H1 (cell line): ENCODE measurements around the gene TEK. TPM values are rescaled to one million over a fixed set of nuclear protein-coding genes. Genes with fewer than 3 reads are reported as not detected.

Source experiments
- CTCF ChIA-PET: fragments of 300-600 bp; sonication (Branson Sonifier 250); formaldehyde crosslinking; loops from one replicate; lab custom pipeline; 2021; ENCODE audit not compliant: partially characterized antibody; lab: Charles Lee
- POLR2A ChIA-PET: fragments of 300-600 bp; sonication (Branson Sonifier 250); formaldehyde crosslinking; loops from one replicate; lab custom pipeline; 2021; ENCODE audit warnings: inconsistent platforms; ENCODE audit not compliant: partially characterized antibody; lab: Charles Lee
- DNase-seq, 2 experiments: peaks; one replicate each; pipeline versions ENCODE4 v3.0.0 to v3.0.0-alpha.2; 2010 to 2022; ENCODE audit warnings: low spot score in 2 of 2, low read depth in 1 of 2, mixed read lengths in 1 of 2
- FAIRE-seq: peaks from 2 replicates; lab custom pipeline; 2011; peaks lifted over from hg19 to GRCh38; lab: Jason Lieb, UNC
- H2AFZ ChIP-seq: 2 replicates; pipeline ENCODE4 v1.8.1; 2012; ENCODE audit warnings: low read length, inconsistent platforms
- H2AK5ac ChIP-seq: 2 replicates; pipeline ENCODE4 v1.6.1; 2013; ENCODE audit warnings: low read depth, low read length
- H2BK120ac ChIP-seq: replicated peaks from 2 replicates; pipeline ENCODE3; 2013; ENCODE audit warnings: low read depth, low read length, inconsistent platforms
- H2BK12ac ChIP-seq: 2 replicates; pipeline ENCODE4 v1.6.1; 2013; ENCODE audit warnings: low read depth, low read length
- H2BK15ac ChIP-seq: 2 replicates; pipeline ENCODE4 v1.6.1; 2013; ENCODE audit warnings: low read length
- H2BK20ac ChIP-seq: 2 replicates; pipeline ENCODE4 v1.6.1; 2013; ENCODE audit warnings: low read length
- H2BK5ac ChIP-seq: 2 replicates; pipeline ENCODE4 v1.6.1; 2013; ENCODE audit warnings: low read depth, low read length
- H3K14ac ChIP-seq: 2 replicates; pipeline ENCODE4 v1.6.1; 2013; ENCODE audit warnings: inconsistent platforms; ENCODE audit not compliant: insufficient read length
- H3K18ac ChIP-seq: 2 replicates; pipeline ENCODE4 v1.6.1; 2013; ENCODE audit warnings: low read length; ENCODE audit errors: extremely low read depth
- H3K23ac ChIP-seq: 2 replicates; pipeline ENCODE4 v1.6.1; 2013; ENCODE audit warnings: inconsistent platforms; ENCODE audit not compliant: insufficient read length
- H3K23me2 ChIP-seq: 2 replicates; pipeline ENCODE4 v1.6.1; 2013; ENCODE audit warnings: low read depth, low read length
- H3K27ac ChIP-seq: 2 replicates; pipeline ENCODE4 v1.6.1; 2011; ENCODE audit warnings: low read depth, low read length, inconsistent platforms
- H3K27me3 ChIP-seq, 4 experiments: replicated peaks in 1 of 4; 1 replicate in 1 of 4; 2 replicates in 3 of 4; pipeline versions ENCODE4 v1.6.1 to v1.8.1; 2011 to 2013; ENCODE audit warnings: low read length in 3 of 4, mild to moderate bottlenecking in 3 of 4, inconsistent platforms in 2 of 4, mixed read lengths in 2 of 4, moderate library complexity in 1 of 4; ENCODE audit not compliant: control insufficient read depth in 3 of 4, insufficient read depth in 3 of 4; ENCODE audit errors: extremely low read depth in 1 of 4
- H3K36me3 ChIP-seq, 4 experiments: 2 replicates each; pipeline versions ENCODE4 v1.6.1 to v1.8.1; 2011 to 2013; ENCODE audit warnings: mild to moderate bottlenecking in 4 of 4, low read length in 3 of 4, moderate library complexity in 2 of 4, control low read depth in 1 of 4, inconsistent platforms in 1 of 4; ENCODE audit not compliant: insufficient read depth in 4 of 4, control insufficient read depth in 2 of 4
- H3K4ac ChIP-seq: replicated peaks from 2 replicates; pipeline ENCODE3; 2013; ENCODE audit warnings: low read length, low read depth, mixed read lengths, inconsistent platforms; ENCODE audit not compliant: insufficient read length
- H3K4me1 ChIP-seq, 4 experiments: replicated peaks in 1 of 4; 1 replicate in 1 of 4; 2 replicates in 3 of 4; pipeline versions ENCODE4 v1.6.1 to v1.8.1; 2011 to 2013; ENCODE audit warnings: low read length in 3 of 4, inconsistent platforms in 2 of 4, mixed read lengths in 1 of 4; ENCODE audit not compliant: insufficient read depth in 4 of 4, control insufficient read depth in 3 of 4
- H3K4me2 ChIP-seq, 2 experiments: 2 replicates each; pipeline versions ENCODE4 v1.6.1 to v1.8.1; 2011 to 2013; ENCODE audit warnings: low read depth in 2 of 2, low read length in 2 of 2, control low read depth in 1 of 2, inconsistent platforms in 1 of 2, mild to moderate bottlenecking in 1 of 2; ENCODE audit not compliant: insufficient read depth in 1 of 2
- H3K4me3 ChIP-seq, 4 experiments: fragments of 200-600, 300-600 bp in 1 of 4; sonication (generic), shearing (Covaris generic), sonication (Bioruptor Twin) in 1 of 4; 2 replicates each; pipeline versions ENCODE4 v1.5.1 to v1.8.1; 2011 to 2016; ENCODE audit warnings: low read length in 4 of 4, low read depth in 3 of 4, control low read depth in 2 of 4, inconsistent platforms in 2 of 4, mild to moderate bottlenecking in 2 of 4, mixed read lengths in 1 of 4, moderate library complexity in 1 of 4; ENCODE audit not compliant: insufficient read depth in 2 of 4; ENCODE audit errors: extremely low read depth in 1 of 4
- H3K56ac ChIP-seq: replicated peaks from 2 replicates; pipeline ENCODE3; 2013; ENCODE audit warnings: low read depth, mild to moderate bottlenecking, mixed read lengths, low read length, inconsistent platforms; ENCODE audit not compliant: insufficient read length
- H3K79me1 ChIP-seq: 2 replicates; pipeline ENCODE4 v1.6.1; 2013; ENCODE audit warnings: low read depth, low read length, control low read depth
- H3K79me2 ChIP-seq, 2 experiments: 2 replicates each; pipeline versions ENCODE4 v1.6.1 to v1.8.1; 2012 to 2013; ENCODE audit warnings: low read length in 2 of 2, mild to moderate bottlenecking in 2 of 2, inconsistent platforms in 1 of 2; ENCODE audit not compliant: insufficient read depth in 2 of 2, control insufficient read depth in 1 of 2
- H3K9ac ChIP-seq, 4 experiments: replicated peaks in 1 of 4; 1 replicate in 1 of 4; 2 replicates in 3 of 4; pipeline versions ENCODE4 v1.6.1 to v1.8.1; 2011 to 2013; ENCODE audit warnings: low read depth in 3 of 4, low read length in 3 of 4, control low read depth in 2 of 4, mild to moderate bottlenecking in 2 of 4, moderate library complexity in 2 of 4, inconsistent platforms in 1 of 4; ENCODE audit errors: extremely low read depth in 1 of 4
- H3K9me3 ChIP-seq, 2 experiments: 2 replicates each; pipeline versions ENCODE4 v1.6.1 to v1.8.1; 2012 to 2013; ENCODE audit warnings: mild to moderate bottlenecking in 2 of 2, moderate library complexity in 2 of 2, control low read depth in 1 of 2, inconsistent platforms in 1 of 2, low read depth in 1 of 2, low read length in 1 of 2, mixed read lengths in 1 of 2; ENCODE audit not compliant: insufficient read depth in 2 of 2
- H4K20me1 ChIP-seq, 2 experiments: replicated peaks in 1 of 2; 2 replicates each; pipeline versions ENCODE3 to v1.8.1; 2011 to 2013; ENCODE audit warnings: inconsistent platforms in 2 of 2, low read length in 2 of 2, mild to moderate bottlenecking in 1 of 2; ENCODE audit not compliant: insufficient read depth in 2 of 2, control insufficient read depth in 1 of 2
- H4K5ac ChIP-seq: 2 replicates; pipeline ENCODE4 v1.6.1; 2013; ENCODE audit warnings: low read length, low read depth, mixed read lengths, inconsistent platforms; ENCODE audit not compliant: insufficient read length
- H4K8ac ChIP-seq: 2 replicates; pipeline ENCODE4 v1.8.0; 2013; ENCODE audit warnings: mild to moderate bottlenecking, moderate library complexity, low read length, inconsistent platforms; ENCODE audit not compliant: insufficient read depth; ENCODE audit errors: extremely low read depth
- H4K91ac ChIP-seq: replicated peaks from 2 replicates; pipeline ENCODE3; 2013; ENCODE audit warnings: low read length, mixed read lengths, inconsistent platforms; ENCODE audit not compliant: insufficient read length
- BACH1 ChIP-seq: IDR thresholded peaks from 2 replicates; pipeline ENCODE4 v1.6.1; 2012; ENCODE audit warnings: low read length, improper control_type of control experiment
- CEBPB ChIP-seq: IDR thresholded peaks from 2 replicates; pipeline ENCODE4 v1.6.1; 2012; ENCODE audit warnings: low read depth, low read length
- RAD21 ChIP-seq, 2 experiments: IDR thresholded peaks in 1 of 2; conservative IDR thresholded peaks in 1 of 2; 2 replicates each; pipeline ENCODE4 v1.6.1; 2011; ENCODE audit warnings: low read depth in 2 of 2, low read length in 2 of 2, improper control_type of control experiment in 1 of 2, inconsistent platforms in 1 of 2, mild to moderate bottlenecking in 1 of 2, moderate library complexity in 1 of 2
- SIRT6 ChIP-seq: IDR thresholded peaks from one replicate; pipeline ENCODE4 v1.7.1; 2012; ENCODE audit warnings: low read length, inconsistent platforms
- SUZ12 ChIP-seq: fragments of 200-600 bp; sonication (generic); IDR thresholded peaks from 2 replicates; pipeline ENCODE4 v1.6.1; 2012; ENCODE audit warnings: mild to moderate bottlenecking, inconsistent platforms, low read length, moderate library complexity, mixed read lengths
- WGBS, 2 experiments: shearing (Covaris generic) in 1 of 2; methylation state at CpG; one replicate each; pipeline versions ENCODE4 v1.1.6 to v1.1.7; 2013 to 2015; ENCODE audit warnings: low lambda C conversion rate in 2 of 2, mixed read lengths in 2 of 2, inconsistent platforms in 1 of 2, low coverage in 1 of 2, missing lambda C conversion rate in 1 of 2; ENCODE audit not compliant: insufficient replicate concordance in 2 of 2, insufficient coverage in 1 of 2, insufficient read length in 1 of 2; ENCODE audit errors: extremely low coverage in 1 of 2, missing lambda C conversion rate in 1 of 2; 5-methylcytosine and 5-hydroxymethylcytosine counted together
- polyA plus RNA-seq, 7 experiments: library from polyadenylated mRNA; depleted of rRNA in 3 of 7; stranded (reverse) in 5 of 7; unstranded in 2 of 7; fragments of >200 nt in 5 of 7; fragments of 200-250 nt in 2 of 7; gene quantifications; 1 replicate in 5 of 7; 2 replicates in 1 of 7; 4 replicates in 1 of 7; pipeline versions ENCODE4 v1.2.1 to v1.2.3, GENCODE V29; 2011 to 2013; ENCODE audit warnings: missing spikeins in 2 of 7, mixed read lengths in 2 of 7
- total RNA-seq: library from RNA; stranded (reverse); fragmentation: NEBNext Ultra II Directional; extraction: Animal tissue kit (Norgen Biotek cat#: 25700); gene quantifications from 2 replicates; pipeline ENCODE4 v1.2.1, GENCODE V29; 2021
- TF ChIP-seq, protein P1 (sequence below), 3 experiments: IDR thresholded peaks; 1 replicate in 2 of 3; 2 replicates in 1 of 3; pipeline versions ENCODE4 v1.5.1 to v1.6.1; 2011; ENCODE audit warnings: low read length in 3 of 3, mild to moderate bottlenecking in 3 of 3, inconsistent platforms in 2 of 3, low read depth in 1 of 3, moderate library complexity in 1 of 3; ENCODE audit not compliant: insufficient read depth in 1 of 3; ENCODE audit errors: control extremely low read depth in 1 of 3

Gene TEK
- total and polyA plus RNA-seq, 2 of the 8 experiments (the other 6 are each of a cell fraction or from before 2014, with no cell fraction given): 11.0 to 35.8 TPM

DNA sequence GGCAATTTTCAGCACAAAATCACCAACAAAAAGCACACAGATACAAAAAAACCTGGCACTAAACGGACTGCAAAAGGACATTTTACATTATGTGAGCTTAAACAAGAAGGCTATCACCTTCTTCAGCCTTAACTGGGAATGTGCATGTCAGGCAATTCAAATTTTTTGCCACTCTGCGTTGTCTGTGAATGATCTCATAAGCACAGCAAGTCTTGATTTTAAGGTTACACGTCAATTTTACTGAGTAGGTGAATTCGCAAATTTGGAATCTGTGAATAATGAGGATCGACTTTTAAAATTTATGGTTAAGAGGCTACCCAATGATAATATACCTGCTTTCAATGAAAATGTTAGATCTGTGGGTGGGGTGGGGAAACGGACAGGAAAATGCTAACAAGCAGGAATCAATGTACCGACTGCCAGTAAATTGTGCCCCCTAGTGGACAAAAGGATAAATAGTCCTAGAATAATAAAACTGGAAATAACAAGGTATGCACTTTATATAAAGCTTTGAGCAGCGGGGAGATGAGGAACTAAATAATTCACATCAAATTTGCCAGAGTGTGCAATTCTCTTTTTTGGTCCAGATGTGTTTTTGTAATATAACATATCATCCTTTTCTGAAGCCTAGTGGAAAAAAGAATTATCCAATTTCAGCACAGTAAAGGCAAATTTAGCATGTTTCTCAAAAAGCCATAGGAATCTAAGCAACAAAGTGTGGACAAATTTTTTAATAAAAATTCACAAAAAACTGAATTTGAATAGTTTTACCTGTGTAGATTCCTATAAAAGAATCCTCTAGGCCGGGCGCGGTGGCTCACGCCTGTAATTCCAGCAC, 167.4 kb downstream of the TEK start:
- Histone ChIP-seq H3K4ac (no peak overlapping the region), H2BK5ac (no peak overlapping the region), H3K23ac (no peak overlapping the region), H2BK20ac (no peak overlapping the region), H3K18ac (no peak overlapping the region), H2AK5ac (no peak overlapping the region), H2BK12ac (no peak overlapping the region), H4K20me1 (no peaks in the 10 kb centered on the region), H2BK15ac (no peak overlapping the region), H3K79me2 (no peaks in the 10 kb centered on the region), H4K5ac (no peak overlapping the region), H3K56ac (no peak overlapping the region), H2AFZ (0 out of 2 replicates have a peak overlapping the region, but pooled peaks have one; percentile 88), H3K4me2 (no peak overlapping the region), H3K36me3 (no peaks in the 10 kb centered on the region), H3K27me3 (no peaks in the 10 kb centered on the region), H3K23me2 (no peaks in the 10 kb centered on the region), H4K91ac (no peak overlapping the region), H3K27ac (no peak overlapping the region), H4K8ac (no peak overlapping the region), H3K79me1 (no peaks in the 10 kb centered on the region), H3K9me3 (no peaks in the 10 kb centered on the region), H3K4me1 (no peaks in the 10 kb centered on the region; a peak in 1 of 7 replicates), H3K4me3 (no peak overlapping the region), H3K9ac (no peak overlapping the region; a peak in 1 of 7 replicates), H2BK120ac (no peak overlapping the region), H3K14ac (no peak overlapping the region)
- DNase-seq (no peak), FAIRE-seq (peak; percentile 69)
- ChIA-PET POLR2A (no interaction called here), CTCF (interaction anchor here (0.6 to 4.5 kb wide), 18 partner anchors 10 to 1468 kb away, joined by 3 to 37 read pairs (median 4); no protein-coding TSS in a partner anchor)
- TF ChIP-seq CEBPB (no peak), BACH1 (no peak), SUZ12 (no peak), RAD21 (IDR thresholded peaks at IDR 0.05 in 1 of 2, conservative IDR thresholded peaks at IDR 0.05 in 1 of 2; ENCODE audit: low read depth in 2 of 2, low read length in 2 of 2) (peak; percentile 77 to 78), SIRT6 (no peak)
- TF ChIP-seq, protein P1, sequence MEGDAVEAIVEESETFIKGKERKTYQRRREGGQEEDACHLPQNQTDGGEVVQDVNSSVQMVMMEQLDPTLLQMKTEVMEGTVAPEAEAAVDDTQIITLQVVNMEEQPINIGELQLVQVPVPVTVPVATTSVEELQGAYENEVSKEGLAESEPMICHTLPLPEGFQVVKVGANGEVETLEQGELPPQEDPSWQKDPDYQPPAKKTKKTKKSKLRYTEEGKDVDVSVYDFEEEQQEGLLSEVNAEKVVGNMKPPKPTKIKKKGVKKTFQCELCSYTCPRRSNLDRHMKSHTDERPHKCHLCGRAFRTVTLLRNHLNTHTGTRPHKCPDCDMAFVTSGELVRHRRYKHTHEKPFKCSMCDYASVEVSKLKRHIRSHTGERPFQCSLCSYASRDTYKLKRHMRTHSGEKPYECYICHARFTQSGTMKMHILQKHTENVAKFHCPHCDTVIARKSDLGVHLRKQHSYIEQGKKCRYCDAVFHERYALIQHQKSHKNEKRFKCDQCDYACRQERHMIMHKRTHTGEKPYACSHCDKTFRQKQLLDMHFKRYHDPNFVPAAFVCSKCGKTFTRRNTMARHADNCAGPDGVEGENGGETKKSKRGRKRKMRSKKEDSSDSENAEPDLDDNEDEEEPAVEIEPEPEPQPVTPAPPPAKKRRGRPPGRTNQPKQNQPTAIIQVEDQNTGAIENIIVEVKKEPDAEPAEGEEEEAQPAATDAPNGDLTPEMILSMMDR (IDR thresholded peaks at IDR 0.05; ENCODE audit: control extremely low read depth in 1 of 3, insufficient read depth in 1 of 3, low read depth in 1 of 3, low read length in 3 of 3): peak in 2 of 3 experiments; percentile 62 to 63; a peak in 2 of 4 replicates
- WGBS, 2 experiments: 62% methylated on average over 12 of the region's 12 CpGs; no CpG with 5 or more reads in 1 of the 2 experiments
